Measurements from ENCODE around the gene RAB5IF.

GRCh38 chr20:36620917-36621316 lies 15.3 kb downstream of the RAB5IF start:
- TF ChIP-seq POLR2AphosphoS5 (IDR thresholded peaks at IDR 0.05; ENCODE audit: low read depth, low read length), result no peak
- no peak for TF ChIP-seq SIN3A (conservative IDR thresholded peaks at IDR 0.05 in 1 of 2, IDR thresholded peaks at IDR 0.05 in 1 of 2; ENCODE audit: low read depth in 1 of 2, low read length in 2 of 2)
- no peak for TF ChIP-seq CTCF (IDR thresholded peaks at IDR 0.05; ENCODE audit: control extremely low read depth in 1 of 3, insufficient read depth in 1 of 3, low read depth in 1 of 3, low read length in 3 of 3)
- TF ChIP-seq SP1 (IDR thresholded peaks at IDR 0.05; ENCODE audit: low read depth, low read length), result no peak
- no peak for TF ChIP-seq SP4 (IDR thresholded peaks at IDR 0.05; ENCODE audit: low read length)
- TF ChIP-seq NRF1 (IDR thresholded peaks at IDR 0.05; ENCODE audit: low read depth, low read length), result no peak
- TF ChIP-seq EGR1 (IDR thresholded peaks at IDR 0.05; ENCODE audit: borderline replicate concordance, low read depth, low read length), result no peak
- no peak for TF ChIP-seq ZNF274 (IDR thresholded peaks at IDR 0.05; ENCODE audit: borderline replicate concordance, extremely low read depth, low read length)
